OCI-LY7 (cell line): ENCODE results near the gene WDR90.

Experiments used
- CTCF ChIP-seq: fragments of 200-600 bp; sonication (generic); conservative IDR thresholded peaks from 2 replicates; pipeline ENCODE4 v1.5.1; 2014; ENCODE audit warnings: mild to moderate bottlenecking, antibody characterized with exemption, low read length, moderate library complexity, mixed read lengths
- EZH2phosphoT487 ChIP-seq: fragments of 200-600 bp; sonication (generic); IDR thresholded peaks from 2 replicates; pipeline ENCODE4 v1.6.1; 2018; ENCODE audit warnings: low read depth, borderline replicate concordance, mild to moderate bottlenecking, mixed run types, antibody characterized with exemption, low read length, moderate library complexity, mixed read lengths

DNA sequence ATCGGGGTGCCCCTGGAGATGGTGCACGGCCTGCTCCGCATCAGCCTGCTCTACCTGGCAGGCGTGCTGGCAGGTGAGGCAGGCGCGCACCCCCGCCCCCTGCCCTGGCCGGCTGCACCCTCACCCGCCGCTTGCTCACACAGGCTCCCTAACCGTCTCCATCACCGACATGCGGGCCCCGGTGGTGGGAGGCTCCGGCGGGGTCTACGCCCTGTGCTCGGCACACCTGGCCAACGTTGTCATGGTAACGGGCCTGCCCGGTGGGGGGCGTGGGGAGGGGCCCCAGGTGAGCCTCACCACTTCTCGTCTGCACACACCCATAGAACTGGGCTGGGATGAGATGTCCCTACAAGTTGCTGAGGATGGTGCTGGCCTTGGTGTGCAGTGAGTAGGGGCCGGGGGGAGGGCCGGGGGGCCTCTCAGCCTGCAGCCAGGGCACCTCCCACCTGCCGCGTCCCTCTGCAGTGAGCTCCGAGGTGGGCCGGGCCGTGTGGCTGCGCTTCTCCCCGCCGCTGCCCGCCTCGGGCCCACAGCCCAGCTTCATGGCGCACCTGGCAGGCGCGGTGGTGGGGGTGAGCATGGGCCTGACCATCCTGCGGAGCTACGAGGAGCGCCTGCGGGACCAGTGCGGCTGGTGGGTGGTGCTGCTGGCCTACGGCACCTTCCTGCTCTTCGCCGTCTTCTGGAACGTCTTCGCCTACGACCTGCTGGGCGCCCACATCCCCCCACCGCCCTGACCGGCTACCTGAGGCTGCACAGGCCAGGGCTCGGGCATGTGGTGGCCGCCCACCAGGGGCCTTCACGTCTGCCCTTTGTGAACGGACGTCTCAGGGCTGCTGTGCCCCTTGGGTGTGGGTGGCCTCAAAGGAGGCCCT is 28.4 kb downstream of the WDR90 start:
- TF ChIP-seq CTCF: no peak
- no peak for TF ChIP-seq EZH2phosphoT487
